IMR-90 (cell line): Measurements from ENCODE around the gene WDR91. TPM values are rescaled to one million over a fixed set of nuclear protein-coding genes. Genes with fewer than 3 reads are reported as not detected.

Experiments
- ATAC-seq: fragments of 200-7000 bp; cut with Tn5 transposase; 2 replicates; pipeline ENCODE4 v1.9.1; 2020; ENCODE audit warnings: low read depth, mild to moderate bottlenecking, moderate library complexity
- BruUV-seq: library from RNA; stranded (reverse); fragments of 400-500 nt; replicated peaks from 2 replicates; lab custom pipeline; 2021; lab: Mats Ljungman, UMichigan
- CTCF ChIA-PET: fragments of 300-600 bp; formaldehyde crosslinking; extraction: SDS; loops from one replicate; lab custom pipeline; 2021; ENCODE audit warnings: antibody characterized with exemption; lab: Yijun Ruan, JAX
- POLR2A ChIA-PET: fragments of 300-600 bp; sonication (Branson Sonifier 250); formaldehyde crosslinking; loops from one replicate; lab custom pipeline; 2022; ENCODE audit warnings: antibody characterized with exemption; ENCODE audit not compliant: unreplicated experiment; lab: Charles Lee
- DNase-seq: peaks from one replicate; pipeline ENCODE4 v3.0.0; 2013
- H2AFZ ChIP-seq: replicated peaks from 2 replicates; pipeline ENCODE3; 2013; ENCODE audit warnings: low read length, mild to moderate bottlenecking; ENCODE audit not compliant: poor library complexity
- H2AK5ac ChIP-seq: 2 replicates; pipeline ENCODE4 v1.6.1; 2013; ENCODE audit warnings: low read depth, low read length, inconsistent platforms
- H2AK9ac ChIP-seq: replicated peaks from 2 replicates; pipeline ENCODE3; 2013; ENCODE audit warnings: mild to moderate bottlenecking, low read depth, low read length, moderate library complexity; ENCODE audit not compliant: poor library complexity
- H2BK120ac ChIP-seq: 2 replicates; pipeline ENCODE4 v1.6.1; 2013; ENCODE audit warnings: low read depth, low read length, inconsistent platforms
- H2BK15ac ChIP-seq: 3 replicates; pipeline ENCODE4 v1.6.1; 2013; ENCODE audit warnings: low read depth, low read length, inconsistent platforms
- H2BK20ac ChIP-seq: 2 replicates; pipeline ENCODE4 v1.6.1; 2013; ENCODE audit warnings: low read depth, mild to moderate bottlenecking, inconsistent platforms, low read length, moderate library complexity
- H2BK5ac ChIP-seq: 2 replicates; pipeline ENCODE4 v1.6.1; 2013; ENCODE audit warnings: mild to moderate bottlenecking, low read depth, low read length, inconsistent platforms; ENCODE audit not compliant: poor library complexity, severe bottlenecking
- H3K14ac ChIP-seq: replicated peaks from 2 replicates; pipeline ENCODE4 v1.6.1; 2013; ENCODE audit warnings: low read depth, low read length, inconsistent platforms
- H3K18ac ChIP-seq: 2 replicates; pipeline ENCODE4 v1.6.1; 2013; ENCODE audit warnings: low read depth, low read length, control low read depth
- H3K23ac ChIP-seq: 2 replicates; pipeline ENCODE4 v1.6.1; 2013; ENCODE audit warnings: low read depth, low read length, inconsistent platforms
- H3K27ac ChIP-seq: 2 replicates; pipeline ENCODE4 v1.5.1; 2013; ENCODE audit warnings: mild to moderate bottlenecking, control low read depth, low read length; ENCODE audit not compliant: insufficient read depth
- H3K27me3 ChIP-seq: 2 replicates; pipeline ENCODE4 v1.6.1; 2013; ENCODE audit warnings: low read length; ENCODE audit not compliant: control insufficient read depth, insufficient read depth
- H3K36me3 ChIP-seq: 2 replicates; pipeline ENCODE4 v1.6.1; 2013; ENCODE audit warnings: low read length, mixed read lengths; ENCODE audit not compliant: control insufficient read depth, insufficient read depth
- H3K4ac ChIP-seq: 2 replicates; pipeline ENCODE4 v1.6.1; 2013; ENCODE audit warnings: low read depth, low read length, inconsistent platforms
- H3K4me1 ChIP-seq: 2 replicates; pipeline ENCODE4 v1.6.1; 2013; ENCODE audit warnings: low read length, mixed read lengths; ENCODE audit not compliant: control insufficient read depth, insufficient read depth
- H3K4me2 ChIP-seq: 2 replicates; pipeline ENCODE4 v1.6.1; 2013; ENCODE audit warnings: low read depth, mild to moderate bottlenecking, control low read depth, low read length, moderate library complexity
- H3K4me3 ChIP-seq: 2 replicates; pipeline ENCODE4 v1.5.1; 2013; ENCODE audit warnings: low read depth, mild to moderate bottlenecking, control low read depth, low read length, moderate library complexity; ENCODE audit not compliant: insufficient read depth
- H3K56ac ChIP-seq: 2 replicates; pipeline ENCODE4 v1.6.1; 2013; ENCODE audit warnings: low read length, inconsistent platforms; ENCODE audit not compliant: insufficient read depth; ENCODE audit errors: extremely low read depth
- H3K79me1 ChIP-seq, 2 experiments: 2 replicates each; pipeline ENCODE4 v1.6.1; 2013; ENCODE audit warnings: low read length in 2 of 2, inconsistent platforms in 1 of 2, low read depth in 1 of 2
- H3K9ac ChIP-seq: 2 replicates; pipeline ENCODE4 v1.6.1; 2013; ENCODE audit warnings: low read depth, low read length, control low read depth
- H3K9me1 ChIP-seq: 2 replicates; pipeline ENCODE4 v1.6.1; 2013; ENCODE audit warnings: low read length, inconsistent platforms; ENCODE audit not compliant: insufficient read depth
- H3K9me3 ChIP-seq: 2 replicates; pipeline ENCODE4 v1.6.1; 2013; ENCODE audit warnings: low read length; ENCODE audit not compliant: control insufficient read depth, insufficient read depth
- H4K20me1 ChIP-seq: 2 replicates; pipeline ENCODE4 v1.6.1; 2013; ENCODE audit warnings: low read length, inconsistent platforms; ENCODE audit not compliant: insufficient read depth
- H4K5ac ChIP-seq: 2 replicates; pipeline ENCODE4 v1.6.1; 2013; ENCODE audit warnings: mild to moderate bottlenecking, low read depth, low read length, control low read depth
- H4K8ac ChIP-seq, 2 experiments: 2 replicates each; pipeline ENCODE4 v1.6.1; 2013; ENCODE audit warnings: low read depth in 2 of 2, low read length in 2 of 2, control low read depth in 1 of 2, inconsistent platforms in 1 of 2
- H4K91ac ChIP-seq: 2 replicates; pipeline ENCODE4 v1.6.1; 2013; ENCODE audit warnings: low read depth, low read length, inconsistent platforms; ENCODE audit not compliant: insufficient read depth
- SMC3 ChIP-seq: fragments of 150-350 bp; IDR thresholded peaks from 2 replicates; pipeline ENCODE4 v1.6.1; 2016; ENCODE audit warnings: low read depth, mild to moderate bottlenecking, antibody characterized with exemption, low read length, moderate library complexity
- WGBS, 2 experiments: methylation state at CpG; one replicate each; pipeline versions ENCODE4 v1.1.5 to v1.1.7; 2013; ENCODE audit warnings: missing lambda C conversion rate in 2 of 2; ENCODE audit not compliant: insufficient read length in 1 of 2; ENCODE audit errors: extremely low coverage in 2 of 2; 5-methylcytosine and 5-hydroxymethylcytosine counted together
- dilution Hi-C: fragments of 300-500 bp; cut with HindIII; formaldehyde crosslinking; loops from one replicate; pipeline ENCODE4 v1.14.3; 2018; ENCODE audit warnings: low sequenced_read_pairs; ENCODE audit not compliant: unreplicated experiment
- in situ Hi-C: fragments of 300-500 bp; cut with MboI; formaldehyde crosslinking; loops from 3 replicates; pipeline ENCODE4 v1.14.3; 2019; ENCODE audit warnings: low sequenced_read_pairs, inconsistent platforms, mixed read lengths
- intact Hi-C: fragments of 100-400 bp; cut with micrococcal nuclease; formaldehyde crosslinking; loops from 2 replicates; pipeline ENCODE4 v1.10.0; 2022
- polyA plus RNA-seq, 3 experiments: library from polyadenylated mRNA; depleted of rRNA; stranded (reverse); fragments of >200 nt; gene quantifications; 2 replicates each; pipeline ENCODE4 v1.2.3, GENCODE V29; 2012; ENCODE audit warnings: low replicate concordance in 1 of 3
- total RNA-seq: library from RNA; depleted of rRNA; stranded (reverse); fragments of >200 nt; gene quantifications from 2 replicates; pipeline ENCODE4 v1.2.3, GENCODE V29; 2012
- TF ChIP-seq, protein P1 (sequence below): conservative IDR thresholded peaks from 2 replicates; pipeline ENCODE4 v1.5.1; 2012; ENCODE audit warnings: mild to moderate bottlenecking, low read depth, low read length, improper control_type of control experiment

The WDR91 gene
- total and polyA plus RNA-seq, 2 of the 4 experiments (the other 2 are of a cell fraction) = 5.2 to 10.3 TPM

DNA sequence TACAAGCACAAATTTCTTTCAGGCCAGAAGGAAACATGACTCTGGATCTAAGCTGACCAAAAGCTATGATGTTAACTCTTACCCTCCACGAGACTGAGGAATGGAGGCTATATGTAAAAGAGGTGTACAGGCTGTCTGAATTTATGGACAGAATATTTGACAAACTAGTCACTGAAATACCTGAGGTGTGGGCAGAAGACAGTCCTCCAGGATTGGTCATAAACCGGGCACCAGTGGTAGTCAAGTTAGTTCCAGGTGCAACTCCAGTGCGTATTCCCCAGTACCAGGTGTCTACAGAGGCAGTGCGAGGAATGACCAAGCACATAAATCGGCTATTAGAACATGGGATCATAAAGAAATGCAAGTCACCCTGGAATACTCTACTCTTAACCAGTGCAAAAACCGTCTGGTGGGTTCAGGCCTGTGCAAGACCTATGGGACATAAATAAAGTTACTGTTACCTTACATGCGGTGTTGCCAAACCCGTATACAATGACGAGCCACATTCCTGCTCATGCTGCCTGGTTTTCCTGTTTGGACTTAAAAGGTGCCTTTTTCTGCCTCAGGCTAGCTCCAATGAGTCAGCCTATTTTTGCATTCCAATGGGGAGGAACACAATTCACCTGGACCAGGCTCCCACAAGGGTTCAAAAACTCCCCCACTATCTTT lies 34.2 kb downstream of the WDR91 start:
- Histone ChIP-seq H3K4me2 (no peak overlapping the region), H3K56ac (no peak overlapping the region), H4K5ac (no peak overlapping the region), H4K8ac (no peak overlapping the region), H2BK15ac (no peak overlapping the region), H4K91ac (no peak overlapping the region), H3K4ac (no peak overlapping the region), H3K9me3 (peaks cover 27% of the 10 kb centered on the region), H3K9ac (no peak overlapping the region), H3K36me3 (0 out of 2 replicates have a peak, but pooled peaks cover 2% of the 10 kb centered on the region), H2AFZ (no peak overlapping the region), H2BK5ac (no peak overlapping the region), H2AK9ac (no peak overlapping the region), H3K27me3 (no peaks in the 10 kb centered on the region), H3K18ac (no peak overlapping the region), H3K4me1 (no peaks in the 10 kb centered on the region), H2AK5ac (no peak overlapping the region), H3K14ac (no peak overlapping the region), H2BK20ac (no peak overlapping the region), H2BK120ac (no peak overlapping the region), H4K20me1 (no peaks in the 10 kb centered on the region), H3K27ac (no peak overlapping the region), H3K9me1 (no peaks in the 10 kb centered on the region), H3K23ac (no peak overlapping the region), H3K79me1 (no peaks in the 10 kb centered on the region), H3K4me3 (no peak overlapping the region)
- in situ Hi-C loops = no loop called here
- DNase-seq (no peak), ATAC-seq (no peak)
- 89% methylated on average over 5 of the region's 9 CpGs; no CpG with 5 or more reads in 1 of the 2 experiments for WGBS, 2 experiments
- intact Hi-C loops = no loop called here
- CTCF ChIA-PET = no interaction called here
- POLR2A ChIA-PET = no interaction called here
- no peak for TF ChIP-seq SMC3
- TF ChIP-seq, protein P1, sequence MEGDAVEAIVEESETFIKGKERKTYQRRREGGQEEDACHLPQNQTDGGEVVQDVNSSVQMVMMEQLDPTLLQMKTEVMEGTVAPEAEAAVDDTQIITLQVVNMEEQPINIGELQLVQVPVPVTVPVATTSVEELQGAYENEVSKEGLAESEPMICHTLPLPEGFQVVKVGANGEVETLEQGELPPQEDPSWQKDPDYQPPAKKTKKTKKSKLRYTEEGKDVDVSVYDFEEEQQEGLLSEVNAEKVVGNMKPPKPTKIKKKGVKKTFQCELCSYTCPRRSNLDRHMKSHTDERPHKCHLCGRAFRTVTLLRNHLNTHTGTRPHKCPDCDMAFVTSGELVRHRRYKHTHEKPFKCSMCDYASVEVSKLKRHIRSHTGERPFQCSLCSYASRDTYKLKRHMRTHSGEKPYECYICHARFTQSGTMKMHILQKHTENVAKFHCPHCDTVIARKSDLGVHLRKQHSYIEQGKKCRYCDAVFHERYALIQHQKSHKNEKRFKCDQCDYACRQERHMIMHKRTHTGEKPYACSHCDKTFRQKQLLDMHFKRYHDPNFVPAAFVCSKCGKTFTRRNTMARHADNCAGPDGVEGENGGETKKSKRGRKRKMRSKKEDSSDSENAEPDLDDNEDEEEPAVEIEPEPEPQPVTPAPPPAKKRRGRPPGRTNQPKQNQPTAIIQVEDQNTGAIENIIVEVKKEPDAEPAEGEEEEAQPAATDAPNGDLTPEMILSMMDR = no peak
- dilution Hi-C loops = no loop called here
- no TSS peak for BruUV-seq
